KBM-7 (cell line): Measurements from ENCODE around the gene LRRK1.

Experiments used
- DNase-seq: peaks from one replicate; pipeline ENCODE4 v3.0.0-alpha.2; 2015
- in situ Hi-C: fragments of 300-500 bp; cut with MboI; formaldehyde crosslinking; loops from 2 replicates; pipeline ENCODE4 v1.14.3; 2020; ENCODE audit warnings: low sequenced_read_pairs, low pct_unique_long_range_greater_than_20kb, mixed read lengths

The LRRK1 gene

DNA sequence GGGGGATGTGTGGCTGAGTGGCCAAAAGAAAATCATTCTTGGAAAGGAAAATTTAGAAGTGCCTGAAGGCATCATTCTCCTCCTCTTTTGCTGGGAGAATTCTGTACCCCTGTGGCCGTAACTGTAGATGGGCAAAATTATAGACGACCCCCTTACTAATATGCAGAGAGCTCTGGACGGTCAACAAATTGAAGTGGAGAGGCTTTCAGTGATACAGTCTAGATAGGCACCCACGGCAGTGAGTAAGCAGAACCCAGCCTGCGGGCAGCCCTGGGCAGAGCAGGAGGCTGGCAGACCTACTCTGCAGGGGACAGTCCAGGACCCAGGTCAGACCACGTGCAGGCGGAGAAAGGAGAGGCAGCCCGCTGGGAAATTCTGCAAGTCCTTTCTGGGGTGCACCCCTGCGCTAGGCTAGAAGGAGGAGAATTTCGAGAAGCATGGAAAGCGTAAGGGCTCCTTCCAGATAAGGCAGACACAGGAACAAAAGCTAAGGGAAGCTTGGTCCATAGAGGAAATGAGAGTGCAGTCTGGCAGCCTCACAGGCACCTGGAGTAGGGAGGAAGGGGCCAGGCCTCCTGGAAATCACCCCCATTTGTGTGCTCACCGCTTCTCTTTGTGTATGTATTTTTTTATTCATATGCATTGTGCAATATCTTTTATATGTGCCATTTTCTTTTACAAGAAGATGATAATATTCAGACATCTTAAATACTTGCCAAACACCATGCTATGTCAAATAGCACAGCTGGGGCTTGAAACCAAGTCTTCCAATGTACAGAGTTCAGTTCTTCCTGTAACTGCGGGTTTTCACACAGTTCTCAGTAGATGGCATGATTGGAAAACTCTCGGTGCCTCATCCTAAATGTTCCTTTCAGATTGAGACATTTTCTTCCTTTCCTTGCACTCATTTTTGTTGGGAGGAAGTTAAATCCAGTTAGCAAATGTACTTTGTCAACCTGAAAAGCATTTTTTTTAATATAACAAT is 40.2 kb downstream of the LRRK1 start:
- in situ Hi-C loops = no loop called here
- DNase-seq = no peak

DNA sequence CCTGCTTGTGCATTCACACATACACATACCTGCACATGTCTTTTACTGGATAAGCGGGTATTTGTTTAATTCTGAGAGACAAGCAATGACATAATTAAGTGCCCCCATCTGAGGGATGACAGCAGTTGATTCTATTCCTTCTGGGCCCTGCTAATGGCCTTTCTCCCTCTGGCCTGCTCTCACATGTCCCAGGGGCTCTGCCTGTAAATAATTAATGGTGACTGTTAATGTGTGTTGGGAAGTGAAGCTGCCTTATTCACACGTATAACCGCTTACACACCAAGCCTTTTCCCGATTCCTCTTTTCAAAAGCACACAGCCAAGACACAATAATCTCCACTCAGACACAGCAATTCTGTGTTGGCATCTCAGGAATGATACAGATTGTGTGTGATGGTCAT is 47.8 kb downstream of the LRRK1 start:
- DNase-seq = no peak
- in situ Hi-C loops = no loop called here

DNA sequence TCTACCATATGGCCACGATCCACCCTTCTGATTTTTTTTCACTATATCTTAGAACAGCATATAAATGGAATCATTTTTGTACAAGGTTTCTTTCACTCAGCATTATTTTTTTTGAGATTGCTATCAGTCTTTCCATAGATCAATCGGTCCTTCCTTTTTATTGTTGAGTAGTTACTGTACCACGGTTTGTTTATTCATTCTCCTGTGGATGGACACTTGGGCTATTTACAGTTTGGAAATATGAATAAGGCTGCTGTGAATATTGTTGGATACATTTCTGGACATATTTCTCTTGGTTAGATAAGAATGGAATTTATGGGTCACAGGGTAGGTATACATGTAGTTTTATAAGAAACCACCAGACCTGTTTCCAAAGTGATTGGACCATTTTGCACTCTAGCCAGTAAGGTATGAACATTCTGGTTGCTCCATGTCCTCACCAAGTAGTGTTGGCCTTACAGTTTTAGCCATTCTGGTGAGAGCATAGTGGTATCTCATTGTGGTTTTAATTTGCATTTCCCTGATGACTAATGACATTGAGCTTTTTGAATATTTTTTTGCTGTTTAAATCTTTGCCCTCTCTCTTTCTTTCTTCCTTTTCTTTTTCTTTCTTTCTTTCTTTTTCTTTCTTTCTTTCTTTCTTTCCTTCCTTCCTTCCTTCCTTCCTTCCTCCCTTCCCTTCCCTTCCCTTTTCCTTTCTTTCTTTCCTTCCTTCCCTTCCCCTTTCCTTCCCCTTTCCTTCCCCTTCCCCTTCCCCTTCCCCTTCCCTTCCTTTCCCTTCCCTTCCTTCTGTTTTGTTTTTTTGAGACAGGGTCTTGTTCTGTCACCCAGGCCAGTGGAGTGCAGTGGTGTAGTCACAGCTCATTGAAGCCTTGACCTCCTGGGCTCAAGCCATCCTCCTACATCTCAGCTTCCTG is 49.2 kb downstream of the LRRK1 start:
- no peak for DNase-seq
- in situ Hi-C loops = no loop called here

DNA sequence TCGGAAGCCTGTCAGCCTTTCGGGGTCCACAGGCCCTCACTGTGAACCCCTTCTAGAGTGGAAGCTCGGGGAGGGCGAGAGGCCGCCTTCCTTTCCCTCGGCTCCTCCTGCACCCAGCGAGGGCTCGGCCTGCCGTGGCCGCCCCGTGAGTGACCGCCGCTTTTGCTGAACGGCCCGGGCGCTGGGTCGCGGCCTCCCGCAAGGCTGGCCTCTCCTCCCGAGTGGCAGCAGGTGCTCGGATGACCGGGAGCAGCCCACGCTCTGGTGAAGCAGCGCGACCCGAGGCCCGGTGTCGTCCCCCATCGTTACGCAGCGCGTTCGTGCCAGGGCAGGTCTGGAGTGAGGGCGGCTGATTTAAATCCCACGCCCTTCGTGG is 53.8 kb downstream of the LRRK1 start:
- no peak for DNase-seq
- in situ Hi-C loops = no loop called here

DNA sequence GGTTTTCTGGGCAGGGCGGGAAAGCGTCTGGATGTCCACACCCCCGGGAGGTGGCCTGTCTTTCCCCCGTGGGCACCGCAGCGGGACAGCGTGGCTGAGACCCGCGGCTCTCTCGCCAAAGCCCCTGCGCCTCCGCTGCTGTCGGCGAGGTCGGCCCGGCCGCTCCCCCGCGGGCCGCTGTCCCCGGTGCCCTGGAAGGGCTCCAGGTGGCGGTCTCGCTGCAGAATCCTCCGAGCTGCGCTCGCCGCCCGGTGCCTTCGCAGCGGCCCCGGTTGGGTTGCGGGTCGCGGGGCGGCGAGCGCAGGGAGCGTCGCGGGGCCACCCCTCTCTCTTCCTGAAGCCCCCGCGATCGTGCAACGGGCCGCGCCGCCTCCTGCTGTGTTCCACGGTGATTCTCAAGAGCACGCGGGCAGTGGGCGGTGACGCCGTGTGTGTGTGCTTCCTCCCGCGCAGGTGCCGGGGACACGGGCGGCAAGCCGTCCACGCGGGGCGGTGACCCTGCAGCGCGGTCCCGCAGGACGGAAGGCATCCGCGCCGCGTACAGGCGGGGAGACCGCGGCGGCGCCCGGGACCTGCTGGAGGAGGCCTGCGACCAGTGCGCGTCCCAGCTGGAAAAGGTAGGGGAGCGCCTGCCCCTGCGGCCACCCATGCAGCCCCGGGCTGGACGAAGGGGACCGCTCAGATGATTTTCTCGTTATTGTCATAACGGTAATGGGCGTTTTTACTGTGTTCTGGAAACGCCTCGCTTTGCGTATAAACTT is 54.4 kb downstream of the LRRK1 start:
- no peak for DNase-seq
- in situ Hi-C loops = no loop called here

DNA sequence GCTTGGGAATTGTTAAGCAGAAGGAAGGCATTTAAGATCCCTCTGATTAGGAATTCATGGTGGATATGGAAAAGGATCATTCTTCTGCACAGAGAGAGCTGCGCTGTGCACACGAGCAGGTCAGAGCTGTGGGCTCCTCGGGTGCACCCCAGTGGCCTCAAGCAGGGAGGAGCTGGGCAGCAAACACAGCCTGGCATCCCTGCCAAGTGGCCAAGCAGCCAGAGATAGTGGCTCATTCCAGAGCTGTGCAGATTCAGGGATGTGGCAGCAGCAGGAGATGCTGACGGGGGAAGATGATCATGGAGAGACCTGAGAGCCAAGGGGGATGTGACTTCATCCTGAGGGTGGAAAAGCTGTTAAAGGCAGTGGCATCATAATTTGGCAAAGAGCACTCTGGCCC is 55.9 kb downstream of the LRRK1 start:
- in situ Hi-C loops = no loop called here
- DNase-seq = no peak

DNA sequence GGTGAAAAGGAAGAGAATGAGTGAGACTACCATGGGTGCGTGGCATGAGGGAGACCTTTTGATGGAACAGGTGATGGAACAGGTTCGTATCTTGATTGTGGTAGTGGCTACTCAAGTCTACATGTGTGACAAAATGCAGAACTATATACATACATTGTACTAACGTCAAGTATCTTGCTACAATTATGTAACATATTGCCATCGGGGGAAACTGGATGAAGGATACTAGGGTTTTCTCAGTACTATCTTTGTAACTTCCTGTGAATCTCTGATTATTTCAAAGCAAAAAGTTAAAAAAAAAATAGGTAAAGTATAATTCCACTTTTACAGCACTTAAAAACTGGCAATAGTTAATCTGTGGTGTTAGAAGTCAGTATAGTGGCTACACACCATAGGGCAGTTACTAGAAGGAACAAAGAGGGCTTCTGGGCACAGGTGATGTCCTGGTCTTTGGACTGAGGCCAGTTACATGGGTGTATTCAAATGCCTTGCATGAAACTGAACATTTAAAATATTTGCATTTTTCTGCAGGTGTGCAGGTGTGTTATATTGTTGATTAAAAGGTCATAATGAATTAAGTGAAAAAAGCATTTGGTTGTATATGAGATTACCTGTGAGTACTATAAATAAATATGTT is 61.4 kb downstream of the LRRK1 start:
- in situ Hi-C loops = no loop called here
- DNase-seq = no peak

DNA sequence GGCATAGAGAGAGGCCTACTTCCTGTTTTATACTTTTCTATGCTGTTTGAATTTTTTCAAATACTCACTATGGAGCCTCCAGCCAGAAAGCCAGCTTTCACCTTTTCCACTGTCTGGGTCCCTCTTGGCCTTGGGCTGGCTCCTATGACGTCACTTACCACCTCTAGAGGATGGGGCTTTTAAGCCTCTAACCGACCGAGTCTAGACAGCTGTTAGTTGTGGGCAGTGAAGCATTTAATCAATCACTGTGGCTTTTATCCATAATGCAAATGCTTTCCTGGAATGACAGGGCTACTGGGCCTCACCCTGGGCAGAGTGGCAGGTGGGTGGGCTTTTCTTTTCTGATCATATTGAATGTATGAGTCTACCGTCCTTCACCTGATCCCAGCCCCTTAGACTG is 61.9 kb downstream of the LRRK1 start:
- DNase-seq = no peak
- in situ Hi-C loops = no loop called here

DNA sequence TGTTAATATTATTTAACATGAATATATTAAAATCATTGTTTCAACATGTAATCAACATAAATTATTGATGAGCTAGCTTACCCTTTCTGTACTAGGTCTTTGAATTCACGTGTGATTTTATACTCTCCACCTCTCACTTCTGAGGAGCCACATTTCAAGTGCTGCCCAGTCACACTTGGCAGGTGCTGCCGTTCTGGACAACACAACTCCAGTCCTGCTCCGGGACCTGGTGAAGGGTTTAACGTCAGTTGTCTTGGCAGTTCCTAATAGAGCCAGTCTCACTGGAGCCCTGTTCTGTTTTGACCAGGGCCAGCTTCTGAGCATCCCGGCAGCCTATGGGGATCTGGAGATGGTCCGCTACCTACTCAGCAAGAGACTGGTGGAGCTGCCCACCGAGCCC is 64.1 kb downstream of the LRRK1 start:
- no peak for DNase-seq
- in situ Hi-C loops = no loop called here

DNA sequence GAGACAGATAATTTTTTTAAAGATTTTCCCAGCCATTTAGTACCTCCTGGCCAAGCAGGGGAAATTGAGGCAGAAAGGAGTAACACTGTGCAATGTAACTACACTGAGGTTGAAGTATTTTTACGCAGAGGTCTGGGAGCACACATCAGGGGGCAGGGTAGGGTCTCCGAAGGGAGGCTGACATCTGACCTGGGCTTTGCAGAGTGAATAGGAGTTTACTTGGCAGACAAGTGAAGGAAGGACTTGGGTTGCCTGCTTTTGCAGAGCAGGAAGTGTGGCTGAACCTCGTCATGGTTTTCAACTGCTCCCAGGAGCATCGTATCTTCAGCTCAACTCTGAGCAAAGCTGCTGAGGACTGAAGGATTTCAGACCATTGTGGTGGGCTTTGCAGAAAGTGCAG is 66.2 kb downstream of the LRRK1 start:
- in situ Hi-C loops = no loop called here
- no peak for DNase-seq

DNA sequence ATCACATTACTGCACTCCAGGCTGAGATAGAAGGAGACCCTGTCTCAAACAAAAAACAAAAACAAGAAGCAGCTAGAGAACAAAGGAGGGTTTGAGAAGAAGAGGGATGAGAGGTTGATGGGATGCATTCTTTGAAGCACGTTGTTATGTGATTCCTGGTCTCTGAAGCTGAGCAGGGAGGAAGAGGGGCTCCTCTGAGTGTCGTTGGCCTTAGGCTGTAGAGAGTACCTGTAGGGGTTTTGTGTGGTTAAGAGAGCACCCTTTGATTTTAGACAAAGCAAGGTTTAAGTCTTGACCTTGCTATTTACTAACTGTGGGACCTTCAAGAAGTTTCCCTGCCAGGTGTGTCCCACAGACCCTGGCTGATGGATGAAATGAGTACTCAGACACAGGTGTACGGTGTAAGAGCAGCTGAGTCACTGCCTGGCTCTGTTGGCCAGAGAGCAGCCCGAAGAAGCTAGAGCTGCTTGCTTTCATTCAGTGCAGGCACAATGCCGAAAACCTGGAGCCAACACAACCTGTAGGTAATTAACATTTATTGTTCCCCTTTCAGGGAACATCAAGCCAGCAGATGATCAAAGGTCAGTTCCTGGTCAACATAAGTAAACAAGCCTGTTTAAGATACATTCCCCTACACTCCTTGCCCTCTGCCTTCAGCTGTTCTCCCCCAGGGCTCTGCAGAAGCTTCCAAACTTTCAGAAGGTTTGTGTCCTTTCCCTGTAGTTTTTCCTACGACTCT is 67.2 kb downstream of the LRRK1 start:
- no peak for DNase-seq
- in situ Hi-C loops = no loop called here

DNA sequence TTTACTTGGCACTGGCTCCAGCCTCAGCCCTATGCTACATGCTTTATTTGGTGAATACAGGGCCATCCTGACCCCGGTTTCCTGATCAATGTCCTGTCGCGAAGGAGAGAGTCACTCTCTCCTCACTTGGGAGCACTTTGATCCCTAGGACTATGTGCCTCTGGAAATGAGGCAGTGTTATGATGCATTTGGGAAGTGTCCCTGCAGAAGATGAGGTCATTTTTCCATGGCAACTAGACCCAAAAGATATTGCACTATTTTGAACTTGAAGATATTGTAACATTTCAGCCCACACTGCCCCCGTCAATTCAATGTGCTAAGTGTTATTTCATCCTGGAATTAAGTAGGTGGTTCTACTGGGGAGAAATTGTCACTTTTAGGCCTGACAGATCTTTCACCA is 68.0 kb downstream of the LRRK1 start:
- DNase-seq = no peak
- in situ Hi-C loops = no loop called here

DNA sequence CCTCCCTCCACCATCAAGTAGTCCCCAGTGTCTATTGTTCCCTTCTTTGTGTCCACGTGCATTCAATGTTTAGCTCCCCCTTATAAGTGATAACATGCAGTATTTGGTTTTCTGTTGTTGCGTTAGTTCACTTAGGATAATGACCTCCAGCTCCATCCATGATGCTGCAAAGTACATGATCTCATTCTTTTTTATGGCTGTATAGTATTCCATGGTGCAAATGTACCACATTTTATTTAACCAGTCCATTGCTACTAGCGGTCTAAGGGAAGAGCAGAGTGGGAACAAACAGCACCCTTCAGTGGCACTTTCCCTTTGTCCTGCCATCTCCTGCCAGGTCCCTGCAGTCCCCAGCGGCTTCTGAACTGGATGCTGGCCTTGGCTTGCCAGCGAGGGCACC is 69.1 kb downstream of the LRRK1 start:
- in situ Hi-C loops = no loop called here
- DNase-seq = no peak

DNA sequence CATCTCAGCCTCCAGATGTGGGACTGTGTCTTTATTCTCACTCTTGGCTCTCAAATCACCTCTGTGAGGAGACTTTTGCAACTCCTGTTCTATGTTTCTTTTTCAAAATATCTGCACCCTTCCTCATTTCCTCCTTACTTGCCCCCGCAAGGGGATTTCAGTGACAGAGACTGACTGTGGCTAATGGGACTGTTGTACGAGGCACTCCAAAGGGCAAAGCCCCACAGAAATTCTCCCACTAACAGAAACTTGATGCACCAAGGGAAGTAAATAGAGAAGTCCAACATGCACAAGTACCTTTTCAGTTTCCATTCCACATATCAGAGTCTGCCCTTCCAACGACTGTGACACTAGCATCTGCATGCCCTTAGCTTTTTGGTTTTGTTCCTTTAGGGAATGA is 69.7 kb downstream of the LRRK1 start:
- in situ Hi-C loops = no loop called here
- no peak for DNase-seq

DNA sequence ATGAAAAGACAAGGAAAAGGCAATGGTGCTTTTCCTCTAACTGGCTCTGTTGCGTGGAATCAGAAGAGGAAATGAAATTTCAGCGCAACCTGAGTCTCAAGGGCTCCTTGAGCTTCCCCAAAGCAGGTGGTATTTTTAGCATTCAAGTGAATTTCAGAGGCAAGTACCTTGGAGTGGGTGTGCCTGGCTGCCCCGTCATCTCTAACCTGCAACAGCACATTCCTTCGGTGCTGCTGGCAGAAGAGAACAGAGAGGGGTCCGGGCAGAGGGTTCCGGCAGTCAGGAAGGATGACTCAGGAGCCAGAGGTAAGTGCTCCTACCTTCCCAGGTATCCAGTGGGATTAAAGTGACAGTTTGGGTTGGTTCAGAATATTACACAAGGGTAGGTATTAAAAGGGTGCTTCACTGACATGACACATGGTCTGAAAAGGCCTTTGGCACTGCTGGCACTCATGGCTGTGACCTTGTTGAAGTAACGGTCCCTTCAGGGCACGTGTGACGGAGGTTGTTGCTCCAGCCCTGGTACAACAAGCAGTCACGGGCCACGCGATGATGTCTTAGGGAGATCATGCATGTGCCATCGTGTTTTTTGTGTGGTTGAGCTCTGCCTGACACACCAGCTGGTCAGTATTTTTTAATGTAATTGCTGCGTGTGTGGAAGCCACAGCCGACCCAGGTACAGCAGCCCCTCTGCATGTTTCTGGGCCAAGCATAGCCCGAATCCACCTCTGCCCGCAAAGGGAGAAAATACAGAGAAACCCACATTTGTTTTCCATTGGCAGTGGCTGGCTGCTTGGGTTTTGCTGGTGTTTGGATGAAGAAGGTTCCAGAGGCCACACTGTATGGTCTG is 75.7 kb downstream of the LRRK1 start:
- DNase-seq = no peak
- in situ Hi-C loops = no loop called here

DNA sequence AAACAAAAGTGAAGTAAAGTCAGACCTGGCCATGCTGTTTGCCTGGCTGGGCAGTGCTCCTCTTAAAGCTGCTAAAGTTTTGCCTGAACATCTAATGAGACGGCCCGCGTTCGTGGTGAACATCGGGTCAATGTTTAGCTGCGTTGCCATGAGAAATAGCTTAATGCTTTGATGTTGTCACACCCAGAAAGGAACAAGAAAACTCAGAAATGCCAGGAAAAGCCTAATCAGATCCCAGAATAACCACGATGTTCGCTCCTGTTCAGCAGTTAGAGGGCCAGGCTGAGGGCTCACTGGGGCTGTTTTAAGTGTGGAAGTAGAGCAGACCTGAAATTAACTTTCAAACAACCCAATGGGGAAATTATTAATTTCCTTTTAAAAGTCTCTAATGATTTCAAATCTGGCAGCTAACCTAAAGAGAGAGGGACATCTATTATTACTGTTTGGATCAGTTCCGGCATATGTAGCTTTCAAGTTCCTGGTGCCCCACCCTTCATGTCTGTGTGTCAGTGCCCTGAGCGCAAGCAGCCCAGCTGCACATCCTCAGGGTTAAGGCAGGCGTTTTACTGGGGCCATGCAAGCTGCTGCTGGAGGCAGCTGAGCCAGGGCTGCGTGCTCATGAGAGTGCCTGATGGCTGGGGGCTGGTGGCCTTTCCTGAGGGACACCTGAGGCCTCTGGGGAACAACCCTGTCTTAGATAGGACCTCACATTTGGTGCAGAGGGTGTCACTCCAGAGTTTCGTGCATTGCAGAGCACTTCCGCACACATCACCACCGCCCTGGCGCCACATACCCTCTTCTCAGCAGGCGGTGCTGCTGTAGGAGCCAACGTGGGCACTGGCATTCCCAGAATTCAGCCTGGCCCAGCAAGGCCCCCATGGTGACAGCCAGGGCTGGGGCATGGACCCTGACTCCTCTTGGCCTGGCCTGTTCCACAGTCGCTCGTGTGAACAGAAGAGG is 76.6 kb downstream of the LRRK1 start:
- in situ Hi-C loops = no loop called here
- DNase-seq = no peak

DNA sequence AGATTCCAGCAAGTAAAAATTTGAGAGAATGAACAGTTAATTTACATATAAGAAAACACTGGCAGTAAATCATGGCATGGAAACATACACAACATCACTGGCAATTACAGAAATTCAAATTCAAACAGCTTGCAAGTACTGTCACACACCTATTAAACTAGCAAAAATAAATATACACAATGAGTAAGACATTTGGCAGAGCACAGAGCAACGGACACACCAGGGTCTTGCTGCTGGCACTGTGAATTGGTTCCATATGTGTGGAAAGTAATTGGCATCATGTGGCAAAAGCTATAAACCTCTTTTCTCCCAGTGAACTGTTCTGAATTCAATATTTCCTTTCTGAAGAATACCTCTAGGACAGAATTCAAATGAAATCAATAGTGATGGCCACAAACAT is 78.3 kb downstream of the LRRK1 start:
- in situ Hi-C loops = no loop called here
- DNase-seq = no peak
